Astrocyte (in vitro differentiated cells and primary cell): Measurements from ENCODE around the gene TMEM183A. TPM values are rescaled to one million over a fixed set of nuclear protein-coding genes. Genes with fewer than 3 reads are reported as not detected.

Experiments used
- DNase-seq: peaks from one replicate; pipeline ENCODE4 v3.0.0-alpha.2; 2010; ENCODE audit warnings: low read depth
- FAIRE-seq: peaks from 2 replicates; lab custom pipeline; 2011; peaks lifted over from hg19 to GRCh38; lab: Jason Lieb, UNC
- H2AFZ ChIP-seq: 2 replicates; pipeline ENCODE4 v1.6.0; 2012; ENCODE audit warnings: low read depth, low read length, inconsistent platforms
- H3K27ac ChIP-seq: 2 replicates; pipeline ENCODE4 v1.5.1; 2011; ENCODE audit warnings: low read depth, low read length, inconsistent platforms
- H3K27me3 ChIP-seq: 2 replicates; pipeline ENCODE4 v1.6.0; 2011; ENCODE audit warnings: low read length, inconsistent platforms; ENCODE audit not compliant: insufficient read depth
- H3K36me3 ChIP-seq: 2 replicates; pipeline ENCODE4 v1.5.1; 2011; ENCODE audit warnings: low read length, inconsistent platforms; ENCODE audit not compliant: insufficient read depth
- H3K4me1 ChIP-seq: 2 replicates; pipeline ENCODE4 v1.5.1; 2011; ENCODE audit warnings: low read length, inconsistent platforms; ENCODE audit not compliant: insufficient read depth
- H3K4me2 ChIP-seq: 2 replicates; pipeline ENCODE4 v1.6.0; 2012; ENCODE audit warnings: low read length, inconsistent platforms
- H3K4me3 ChIP-seq: 2 replicates; pipeline ENCODE4 v1.5.1; 2011; ENCODE audit warnings: low read depth, mild to moderate bottlenecking, low read length, inconsistent platforms; ENCODE audit not compliant: insufficient read depth
- H3K79me2 ChIP-seq: 2 replicates; pipeline ENCODE4 v1.6.0; 2012; ENCODE audit warnings: mild to moderate bottlenecking, low read length, inconsistent platforms; ENCODE audit not compliant: insufficient read depth
- H3K9ac ChIP-seq: 2 replicates; pipeline ENCODE4 v1.6.0; 2012; ENCODE audit warnings: mild to moderate bottlenecking, low read length, inconsistent platforms
- H3K9me3 ChIP-seq: 2 replicates; pipeline ENCODE4 v1.5.1; 2012; ENCODE audit warnings: low read depth, mild to moderate bottlenecking, low read length, inconsistent platforms; ENCODE audit not compliant: insufficient read depth
- H4K20me1 ChIP-seq: 2 replicates; pipeline ENCODE4 v1.6.0; 2012; ENCODE audit warnings: low read length, inconsistent platforms; ENCODE audit not compliant: insufficient read depth
- H3K27ac Mint-ChIP-seq: one replicate; pipeline ENCODE4 v1.8.0; 2021; ENCODE audit warnings: mild to moderate bottlenecking, mixed read lengths; ENCODE audit not compliant: unreplicated experiment
- H3K27me3 Mint-ChIP-seq: one replicate; pipeline ENCODE4 v1.8.0; 2021; ENCODE audit warnings: low read depth, mixed read lengths; ENCODE audit not compliant: unreplicated experiment
- H3K36me3 Mint-ChIP-seq: one replicate; pipeline ENCODE4 v1.8.0; 2021; ENCODE audit warnings: low read depth, mixed read lengths; ENCODE audit not compliant: unreplicated experiment
- H3K4me1 Mint-ChIP-seq: one replicate; pipeline ENCODE4 v1.8.0; 2021; ENCODE audit warnings: low read depth, mixed read lengths; ENCODE audit not compliant: unreplicated experiment
- H3K4me3 Mint-ChIP-seq: one replicate; pipeline ENCODE4 v1.8.0; 2021; ENCODE audit warnings: mild to moderate bottlenecking, moderate library complexity, mixed read lengths; ENCODE audit not compliant: unreplicated experiment
- H3K9me3 Mint-ChIP-seq: one replicate; pipeline ENCODE4 v1.8.0; 2021; ENCODE audit warnings: mild to moderate bottlenecking, mixed read lengths; ENCODE audit not compliant: unreplicated experiment
- EZH2 ChIP-seq: IDR thresholded peaks from 2 replicates; pipeline ENCODE4 v1.6.1; 2012; ENCODE audit warnings: mild to moderate bottlenecking, low read length, inconsistent platforms; ENCODE audit not compliant: insufficient read depth
- total RNA-seq: library from RNA; stranded (reverse); gene quantifications from 2 replicates; pipeline ENCODE4 v1.2.1, GENCODE V29; 2021
- TF ChIP-seq, protein P1 (sequence below): IDR thresholded peaks from 2 replicates; pipeline ENCODE4 v1.5.1; 2011; ENCODE audit warnings: low read depth, mild to moderate bottlenecking, inconsistent platforms, low read length, moderate library complexity; ENCODE audit not compliant: insufficient read depth

The TMEM183A gene
- total RNA-seq, 1 donor from 2014 or later = 68.6 TPM

DNA sequence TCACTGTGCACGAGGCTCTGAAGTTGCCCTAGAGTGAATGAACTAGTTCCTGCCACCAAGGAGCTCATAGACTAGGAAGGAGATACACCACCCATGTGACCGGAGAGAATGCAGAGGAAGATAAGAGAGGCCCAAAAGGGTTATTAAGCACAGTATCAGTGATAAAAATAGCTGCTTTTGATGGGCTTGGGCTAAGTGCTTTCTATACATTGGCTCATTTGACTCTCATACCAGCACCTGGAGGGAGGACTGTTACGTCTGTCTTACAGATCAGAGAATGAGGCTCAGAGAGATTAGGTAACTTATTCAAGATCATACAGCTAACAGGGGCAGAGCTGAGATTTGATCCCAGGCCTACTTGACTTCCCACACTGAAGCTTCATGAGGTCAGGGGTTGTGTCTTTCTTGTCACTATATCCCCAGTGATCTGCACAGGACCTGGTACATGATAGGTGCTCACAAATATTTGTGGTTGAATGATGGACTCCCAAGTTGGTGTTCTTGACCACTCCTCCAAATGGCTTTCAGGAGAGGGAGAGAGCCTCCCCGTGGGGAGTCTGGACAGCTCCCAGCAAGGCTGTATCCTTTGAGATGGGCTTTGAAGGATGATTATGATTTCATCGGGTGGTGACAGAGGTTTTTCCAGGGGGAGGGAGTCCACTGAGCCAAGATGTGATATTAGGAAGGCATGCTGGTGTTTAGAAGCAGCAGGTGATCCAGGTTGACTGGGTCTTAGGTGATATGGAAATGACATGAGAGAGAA is 33.5 kb downstream of the TMEM183A start:
- DNase-seq (no peak), FAIRE-seq (no peak)
- Mint-ChIP-seq H3K27ac (no peak overlapping the region), H3K27me3 (peaks cover 41% of the 10 kb centered on the region), H3K9me3 (no peaks in the 10 kb centered on the region), H3K36me3 (peaks cover 31% of the 10 kb centered on the region), H3K4me1 (peaks cover 28% of the 10 kb centered on the region), H3K4me3 (no peak overlapping the region)
- Histone ChIP-seq H3K4me1 (peaks cover 13% of the 10 kb centered on the region), H2AFZ (no peak overlapping the region), H3K9me3 (no peaks in the 10 kb centered on the region), H3K36me3 (no peaks in the 10 kb centered on the region), H3K4me2 (no peak overlapping the region), H3K4me3 (no peak overlapping the region), H3K27ac (no peak overlapping the region), H4K20me1 (peaks cover 4% of the 10 kb centered on the region), H3K27me3 (no peaks in the 10 kb centered on the region), H3K9ac (no peak overlapping the region), H3K79me2 (no peaks in the 10 kb centered on the region)
- TF ChIP-seq, protein P1, sequence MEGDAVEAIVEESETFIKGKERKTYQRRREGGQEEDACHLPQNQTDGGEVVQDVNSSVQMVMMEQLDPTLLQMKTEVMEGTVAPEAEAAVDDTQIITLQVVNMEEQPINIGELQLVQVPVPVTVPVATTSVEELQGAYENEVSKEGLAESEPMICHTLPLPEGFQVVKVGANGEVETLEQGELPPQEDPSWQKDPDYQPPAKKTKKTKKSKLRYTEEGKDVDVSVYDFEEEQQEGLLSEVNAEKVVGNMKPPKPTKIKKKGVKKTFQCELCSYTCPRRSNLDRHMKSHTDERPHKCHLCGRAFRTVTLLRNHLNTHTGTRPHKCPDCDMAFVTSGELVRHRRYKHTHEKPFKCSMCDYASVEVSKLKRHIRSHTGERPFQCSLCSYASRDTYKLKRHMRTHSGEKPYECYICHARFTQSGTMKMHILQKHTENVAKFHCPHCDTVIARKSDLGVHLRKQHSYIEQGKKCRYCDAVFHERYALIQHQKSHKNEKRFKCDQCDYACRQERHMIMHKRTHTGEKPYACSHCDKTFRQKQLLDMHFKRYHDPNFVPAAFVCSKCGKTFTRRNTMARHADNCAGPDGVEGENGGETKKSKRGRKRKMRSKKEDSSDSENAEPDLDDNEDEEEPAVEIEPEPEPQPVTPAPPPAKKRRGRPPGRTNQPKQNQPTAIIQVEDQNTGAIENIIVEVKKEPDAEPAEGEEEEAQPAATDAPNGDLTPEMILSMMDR = no peak
- no peak for TF ChIP-seq EZH2

DNA sequence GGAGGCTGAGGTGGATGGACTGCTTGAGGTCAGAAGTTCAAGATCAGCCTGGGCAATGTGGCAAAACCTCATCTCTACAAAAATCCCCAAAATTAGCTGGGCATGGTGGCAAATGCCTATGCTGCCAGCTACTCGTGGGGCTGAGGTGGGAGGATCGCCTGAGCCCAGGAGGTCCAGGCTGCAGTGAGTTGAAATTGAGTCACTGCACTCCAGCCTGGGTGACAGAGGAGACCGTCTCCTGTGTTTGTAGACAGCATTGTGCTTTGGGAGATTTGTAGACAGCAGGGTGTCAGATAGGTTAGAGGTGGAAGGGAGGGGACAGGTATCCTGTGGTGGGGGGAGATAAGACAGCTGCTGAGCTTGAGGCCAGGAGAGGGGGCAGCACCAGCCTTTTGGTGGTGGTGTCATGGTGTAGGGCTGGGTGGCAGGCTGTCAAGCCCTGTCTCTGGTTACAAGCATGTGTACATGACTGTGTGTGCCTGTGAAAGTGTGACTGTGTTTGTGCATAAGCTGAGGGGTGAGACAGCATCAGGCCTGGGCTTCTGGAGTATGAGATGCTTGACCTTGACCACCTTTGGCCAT is 34.3 kb downstream of the TMEM183A start:
- H3K9me3 Mint-ChIP-seq = no peaks in the 10 kb centered on the region
- no peak for DNase-seq
- no peak for TF ChIP-seq EZH2
- TF ChIP-seq, protein P1 = no peak
- Histone ChIP-seq H3K9me3 (no peaks in the 10 kb centered on the region), H3K4me3 (no peak overlapping the region), H2AFZ (no peak overlapping the region), H3K4me1 (peaks cover 14% of the 10 kb centered on the region), H3K4me2 (no peak overlapping the region), H3K27ac (no peak overlapping the region), H3K9ac (no peak overlapping the region), H3K79me2 (no peaks in the 10 kb centered on the region), H3K27me3 (no peaks in the 10 kb centered on the region), H4K20me1 (peaks cover 4% of the 10 kb centered on the region), H3K36me3 (no peaks in the 10 kb centered on the region)
- H3K27ac Mint-ChIP-seq = no peak overlapping the region
- peaks cover 22% of the 10 kb centered on the region for H3K4me1 Mint-ChIP-seq
- H3K36me3 Mint-ChIP-seq = peaks cover 33% of the 10 kb centered on the region
- H3K27me3 Mint-ChIP-seq = peaks cover 41% of the 10 kb centered on the region
- H3K4me3 Mint-ChIP-seq = no peak overlapping the region
- no peak for FAIRE-seq
